ENCODE data around the gene TTC3. TPM values are rescaled to one million over a fixed set of nuclear protein-coding genes. Genes with fewer than 3 reads are reported as not detected.

TTC3 gene
- total RNA-seq, 4 donors from 2014 or later: 96.5 to 195 (median 122) TPM

GRCh38 chr21:37193006-37193405 lies 120.0 kb downstream of the TTC3 start:
- DNase-seq (ENCODE audit: low spot score in 2 of 2): no peak
- no peak for TF ChIP-seq EP300 (IDR thresholded peaks at IDR 0.05)
- TF ChIP-seq POLR2A (IDR thresholded peaks at IDR 0.05): no peak
- TF ChIP-seq POLR2AphosphoS5 (IDR thresholded peaks at IDR 0.05): no peak
- TF ChIP-seq CTCF (IDR thresholded peaks at IDR 0.05): no peak
- H3K36me3 ChIP-seq: peaks cover 81% of the 10 kb centered on the region
- no peaks in the 10 kb centered on the region for H3K4me1 ChIP-seq
- H3K9me3 ChIP-seq: no peaks in the 10 kb centered on the region
- H3K27me3 ChIP-seq: no peaks in the 10 kb centered on the region
- WGBS: 68% methylated on average over 4 of the region's 4 CpGs
- no peak overlapping the region for H3K4me3 ChIP-seq
- no peak overlapping the region for H3K27ac ChIP-seq

GRCh38 chr21:37193676-37194075 lies 120.6 kb downstream of the TTC3 start:
- Histone ChIP-seq H3K4me1 (no peaks in the 10 kb centered on the region), H3K27me3 (no peaks in the 10 kb centered on the region), H3K36me3 (peaks cover 78% of the 10 kb centered on the region), H3K27ac (no peak overlapping the region), H3K9me3 (no peaks in the 10 kb centered on the region), H3K4me3 (no peak overlapping the region)
- no peak for DNase-seq (ENCODE audit: low spot score in 2 of 2)
- 93% methylated on average over 6 of the region's 6 CpGs for WGBS
- no peak for TF ChIP-seq POLR2AphosphoS5 (IDR thresholded peaks at IDR 0.05)
- no peak for TF ChIP-seq POLR2A (IDR thresholded peaks at IDR 0.05)
- TF ChIP-seq EP300 (IDR thresholded peaks at IDR 0.05): no peak
- TF ChIP-seq CTCF (IDR thresholded peaks at IDR 0.05): no peak

GRCh38 chr21:37195059-37195458 lies 122.0 kb downstream of the TTC3 start:
- H3K4me1 ChIP-seq: no peaks in the 10 kb centered on the region
- no peaks in the 10 kb centered on the region for H3K27me3 ChIP-seq
- H3K4me3 ChIP-seq: no peak overlapping the region
- no peak overlapping the region for H3K27ac ChIP-seq
- peaks cover 78% of the 10 kb centered on the region for H3K36me3 ChIP-seq
- no peak for TF ChIP-seq POLR2AphosphoS5 (IDR thresholded peaks at IDR 0.05)
- TF ChIP-seq EP300 (IDR thresholded peaks at IDR 0.05): no peak
- TF ChIP-seq POLR2A (IDR thresholded peaks at IDR 0.05): no peak
- no peak for TF ChIP-seq CTCF (IDR thresholded peaks at IDR 0.05)
- no peak for DNase-seq (ENCODE audit: low spot score in 2 of 2)
- WGBS: 63% methylated on average over 3 of the region's 3 CpGs
- H3K9me3 ChIP-seq: no peaks in the 10 kb centered on the region

GRCh38 chr21:37195610-37196009 lies 122.6 kb downstream of the TTC3 start:
- no peaks in the 10 kb centered on the region for H3K9me3 ChIP-seq
- H3K27me3 ChIP-seq: no peaks in the 10 kb centered on the region
- peaks cover 78% of the 10 kb centered on the region for H3K36me3 ChIP-seq
- WGBS: 88% methylated on average over 14 of the region's 15 CpGs
- TF ChIP-seq CTCF (IDR thresholded peaks at IDR 0.05): no peak
- no peak for TF ChIP-seq EP300 (IDR thresholded peaks at IDR 0.05)
- no peak for TF ChIP-seq POLR2A (IDR thresholded peaks at IDR 0.05)
- TF ChIP-seq POLR2AphosphoS5 (IDR thresholded peaks at IDR 0.05): no peak
- DNase-seq (ENCODE audit: low spot score in 2 of 2): no peak
- H3K4me3 ChIP-seq: no peak overlapping the region
- H3K4me1 ChIP-seq: no peaks in the 10 kb centered on the region
- no peak overlapping the region for H3K27ac ChIP-seq

- H3K9me3 ChIP-seq: no peaks in the 10 kb centered on the region
- WGBS: 91% methylated on average over 8 of the region's 8 CpGs
- TF ChIP-seq POLR2AphosphoS5 (IDR thresholded peaks at IDR 0.05) (no peak), EP300 (IDR thresholded peaks at IDR 0.05) (no peak), POLR2A (IDR thresholded peaks at IDR 0.05) (no peak), CTCF (IDR thresholded peaks at IDR 0.05) (no peak)
- peaks cover 82% of the 10 kb centered on the region for H3K36me3 ChIP-seq
- no peak for DNase-seq (ENCODE audit: low spot score in 2 of 2)
- no peaks in the 10 kb centered on the region for H3K4me1 ChIP-seq
- H3K27me3 ChIP-seq: no peaks in the 10 kb centered on the region
- no peak overlapping the region for H3K27ac ChIP-seq
- H3K4me3 ChIP-seq: no peak overlapping the region
Measured at GRCh38 chr21:37196847-37197246, 123.8 kb downstream of the TTC3 start.
